ENCODE results near the gene TTLL10. TPM values are rescaled to one million over a fixed set of nuclear protein-coding genes. Genes with fewer than 3 reads are reported as not detected.
"Not testable (repeated sequence)": the region's sequence is repeated elsewhere in the genome, so short reads cannot be mapped to it uniquely, and the experiment has no call there.

Gene TTLL10
- total RNA-seq, 1 experiment from 2014 or later, result 4.0 TPM

DNA sequence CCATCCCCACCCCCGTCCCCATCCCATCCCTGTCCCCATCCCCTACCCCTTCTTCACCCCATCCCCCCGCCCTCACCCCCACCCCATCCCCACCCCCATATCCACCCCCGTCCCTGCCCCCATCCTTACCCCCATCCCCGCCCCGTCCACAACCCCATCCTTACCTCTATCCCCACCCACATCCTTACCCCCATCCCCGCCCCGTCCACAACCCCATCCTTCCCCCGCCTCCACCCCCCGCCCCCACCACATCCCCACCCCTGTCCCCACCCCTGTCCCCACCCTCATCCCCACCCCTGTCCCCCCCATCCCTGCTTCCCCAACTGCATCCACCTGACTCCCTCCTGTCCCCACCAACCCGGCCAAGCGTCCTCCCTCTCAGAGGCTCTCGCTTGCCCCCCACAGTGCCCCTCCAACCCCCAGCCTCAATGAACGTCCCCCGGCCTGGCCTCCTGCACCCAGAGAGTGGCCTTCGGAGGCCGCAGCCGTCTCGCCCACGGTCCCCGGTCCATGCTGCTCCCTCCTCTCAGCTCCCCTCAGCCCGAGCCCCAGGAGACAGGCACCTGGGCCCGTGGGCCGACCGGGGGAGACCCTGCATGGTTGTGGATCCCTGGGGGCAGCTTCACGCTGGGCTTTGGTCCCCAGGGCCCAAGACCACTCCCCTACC is 32.3 kb upstream of the TTLL10 start:
- Histone ChIP-seq H3K4me1 (replicated peaks; ENCODE audit: insufficient read depth) (peaks cover 21% of the 10 kb centered on the region), H3K79me2 (ENCODE audit: low read depth) (no peaks in the 10 kb centered on the region), H3K4me3 (no peak overlapping the region), H3K9me3 (ENCODE audit: insufficient read depth, low read depth) (no peaks in the 10 kb centered on the region), H2AFZ (no peak overlapping the region), H4K20me1 (ENCODE audit: insufficient read depth) (no peaks in the 10 kb centered on the region), H3K36me3 (ENCODE audit: low read depth) (no peaks in the 10 kb centered on the region), H3F3A (ENCODE audit: insufficient read depth, low read depth) (peaks cover 3% of the 10 kb centered on the region; the same call in 1 of the 2 replicates), H3K9me2 (ENCODE audit: insufficient read depth) (no peaks in the 10 kb centered on the region), H3K27me3 (ENCODE audit: insufficient read depth, low read depth) (no peaks in the 10 kb centered on the region), H3K4me2 (no peak overlapping the region), H3K27ac (no peak overlapping the region)
- CTCF ChIA-PET, result no interaction called here
- POLR2A ChIA-PET (ENCODE audit: unreplicated experiment), result no interaction called here
- intact Hi-C loops (cut with micrococcal nuclease; ENCODE audit: unreplicated experiment), result no loop called here
- no TSS peak for BruUV-seq (replicated peaks)
- DNase-seq, result no peak
- no peak for TF ChIP-seq EZH2 (IDR thresholded peaks at IDR 0.05; ENCODE audit: low read depth)
- TF ChIP-seq, protein P1, sequence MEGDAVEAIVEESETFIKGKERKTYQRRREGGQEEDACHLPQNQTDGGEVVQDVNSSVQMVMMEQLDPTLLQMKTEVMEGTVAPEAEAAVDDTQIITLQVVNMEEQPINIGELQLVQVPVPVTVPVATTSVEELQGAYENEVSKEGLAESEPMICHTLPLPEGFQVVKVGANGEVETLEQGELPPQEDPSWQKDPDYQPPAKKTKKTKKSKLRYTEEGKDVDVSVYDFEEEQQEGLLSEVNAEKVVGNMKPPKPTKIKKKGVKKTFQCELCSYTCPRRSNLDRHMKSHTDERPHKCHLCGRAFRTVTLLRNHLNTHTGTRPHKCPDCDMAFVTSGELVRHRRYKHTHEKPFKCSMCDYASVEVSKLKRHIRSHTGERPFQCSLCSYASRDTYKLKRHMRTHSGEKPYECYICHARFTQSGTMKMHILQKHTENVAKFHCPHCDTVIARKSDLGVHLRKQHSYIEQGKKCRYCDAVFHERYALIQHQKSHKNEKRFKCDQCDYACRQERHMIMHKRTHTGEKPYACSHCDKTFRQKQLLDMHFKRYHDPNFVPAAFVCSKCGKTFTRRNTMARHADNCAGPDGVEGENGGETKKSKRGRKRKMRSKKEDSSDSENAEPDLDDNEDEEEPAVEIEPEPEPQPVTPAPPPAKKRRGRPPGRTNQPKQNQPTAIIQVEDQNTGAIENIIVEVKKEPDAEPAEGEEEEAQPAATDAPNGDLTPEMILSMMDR (conservative IDR thresholded peaks at IDR 0.05), result no peak

DNA sequence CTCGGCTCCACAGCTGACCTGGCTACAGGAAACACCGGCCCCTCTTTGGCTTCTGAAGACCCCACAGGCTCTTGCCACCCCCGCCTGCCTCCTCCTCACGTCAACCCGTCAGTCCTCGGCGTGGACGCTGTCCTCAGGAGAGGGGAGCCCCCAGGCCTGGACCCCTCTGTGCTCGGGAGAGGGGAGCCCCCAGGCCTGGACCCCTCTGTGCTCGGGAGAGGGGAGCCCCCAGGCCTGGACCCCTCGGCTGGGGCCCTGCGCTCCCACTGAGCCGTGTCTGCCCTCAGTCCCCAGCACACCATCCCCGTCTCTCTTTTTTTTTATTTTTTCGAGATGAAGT is 31.8 kb upstream of the TTLL10 start:
- no peaks in the 10 kb centered on the region for H3K9me2 ChIP-seq (ENCODE audit: insufficient read depth)
- CTCF ChIA-PET, result no interaction called here
- DNase-seq, result no peak
- no TSS peak for BruUV-seq (replicated peaks)
- no peak for TF ChIP-seq EZH2 (IDR thresholded peaks at IDR 0.05; ENCODE audit: low read depth)
- TF ChIP-seq, protein P1 (conservative IDR thresholded peaks at IDR 0.05), result no peak
- H3K4me2 ChIP-seq, result no peak overlapping the region
- H3K79me2 ChIP-seq (ENCODE audit: low read depth), result no peaks in the 10 kb centered on the region
- H4K20me1 ChIP-seq (ENCODE audit: insufficient read depth), result no peaks in the 10 kb centered on the region
- POLR2A ChIA-PET (ENCODE audit: unreplicated experiment), result no interaction called here
- no peaks in the 10 kb centered on the region for H3K36me3 ChIP-seq (ENCODE audit: low read depth)
- no peaks in the 10 kb centered on the region for H3K27me3 ChIP-seq (ENCODE audit: insufficient read depth, low read depth)
- H2AFZ ChIP-seq, result no peak overlapping the region
- no peaks in the 10 kb centered on the region; the same call in 1 of the 2 replicates for H3F3A ChIP-seq (ENCODE audit: insufficient read depth, low read depth)
- H3K4me1 ChIP-seq (replicated peaks; ENCODE audit: insufficient read depth), result peaks cover 16% of the 10 kb centered on the region
- intact Hi-C loops (cut with micrococcal nuclease; ENCODE audit: unreplicated experiment), result no loop called here
- H3K27ac ChIP-seq, result no peak overlapping the region
- H3K9me3 ChIP-seq (ENCODE audit: insufficient read depth, low read depth), result no peaks in the 10 kb centered on the region
- no peak overlapping the region for H3K4me3 ChIP-seq

DNA sequence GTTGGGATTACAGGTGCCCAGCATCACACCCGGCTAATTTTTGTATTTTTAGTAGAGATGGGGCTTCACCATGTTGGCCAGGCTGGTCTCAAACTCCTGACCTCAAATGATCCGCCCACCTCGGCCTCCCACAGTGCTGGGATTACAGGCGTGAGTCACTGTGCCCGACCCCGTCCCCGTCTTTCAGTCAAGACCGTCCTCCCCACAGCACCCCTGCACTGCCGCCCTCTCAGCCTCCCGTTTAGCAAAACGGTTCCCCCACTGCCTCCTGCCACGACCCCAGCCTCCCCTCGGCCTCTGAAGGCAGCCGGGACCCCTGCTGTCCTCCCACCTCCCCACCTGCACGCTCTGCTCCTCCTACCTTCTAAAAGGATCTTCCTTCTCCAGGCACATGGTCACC is 31.3 kb upstream of the TTLL10 start:
- H3K9me3 ChIP-seq (ENCODE audit: insufficient read depth, low read depth); H3K4me3 ChIP-seq; H3K27me3 ChIP-seq (ENCODE audit: insufficient read depth, low read depth); H3K36me3 ChIP-seq (ENCODE audit: low read depth); H3F3A ChIP-seq (ENCODE audit: insufficient read depth, low read depth); BruUV-seq (replicated peaks); H3K9me2 ChIP-seq (ENCODE audit: insufficient read depth); H3K79me2 ChIP-seq (ENCODE audit: low read depth); DNase-seq; CTCF ChIA-PET; POLR2A ChIA-PET (ENCODE audit: unreplicated experiment); H3K27ac ChIP-seq; H3K4me2 ChIP-seq; H4K20me1 ChIP-seq (ENCODE audit: insufficient read depth); H2AFZ ChIP-seq; intact Hi-C loops (cut with micrococcal nuclease; ENCODE audit: unreplicated experiment): not testable (repeated sequence)
- H3K4me1 ChIP-seq (replicated peaks; ENCODE audit: insufficient read depth), result peaks cover 13% of the 10 kb centered on the region

DNA sequence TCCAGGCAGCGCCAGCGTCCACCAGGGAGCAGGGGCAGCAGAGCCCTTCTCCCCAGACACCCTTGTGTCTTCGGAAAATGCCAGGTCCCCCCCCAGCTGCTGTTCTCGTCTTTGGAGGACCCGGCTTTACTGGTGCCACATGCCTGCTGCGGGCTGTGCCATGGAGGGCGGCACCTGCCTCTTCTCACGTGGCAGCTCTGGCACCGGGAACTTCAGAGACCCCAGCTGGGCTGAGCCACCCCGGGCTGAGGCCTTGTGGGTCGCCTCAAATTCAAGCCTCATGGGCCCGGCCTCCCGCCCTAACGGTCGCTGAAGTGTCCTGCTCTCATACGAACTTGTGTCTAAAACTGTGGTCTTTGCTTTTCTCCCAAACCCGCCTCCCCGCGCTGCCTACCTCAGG is 30.8 kb upstream of the TTLL10 start:
- no peak for DNase-seq
- CTCF ChIA-PET, result no interaction called here

More for the DNA sequence above, 30.8 kb upstream of the TTLL10 start:
- intact Hi-C loops (cut with micrococcal nuclease; ENCODE audit: unreplicated experiment), result no loop called here
- POLR2A ChIA-PET (ENCODE audit: unreplicated experiment), result no interaction called here
- Histone ChIP-seq H3K36me3 (ENCODE audit: low read depth) (no peaks in the 10 kb centered on the region), H3K4me2 (no peak overlapping the region), H3K79me2 (ENCODE audit: low read depth) (no peaks in the 10 kb centered on the region), H3F3A (ENCODE audit: insufficient read depth, low read depth) (peaks cover 3% of the 10 kb centered on the region; the same call in 1 of the 2 replicates), H3K27ac (no peak overlapping the region), H3K9me2 (ENCODE audit: insufficient read depth) (no peaks in the 10 kb centered on the region), H2AFZ (no peak overlapping the region), H3K4me3 (no peak overlapping the region), H3K4me1 (replicated peaks; ENCODE audit: insufficient read depth) (peaks cover 8% of the 10 kb centered on the region; the same call in 1 of the 2 replicates), H3K9me3 (ENCODE audit: insufficient read depth, low read depth) (no peaks in the 10 kb centered on the region), H3K27me3 (ENCODE audit: insufficient read depth, low read depth) (no peaks in the 10 kb centered on the region), H4K20me1 (ENCODE audit: insufficient read depth) (no peaks in the 10 kb centered on the region)
- no TSS peak for BruUV-seq (replicated peaks)
- TF ChIP-seq EZH2 (IDR thresholded peaks at IDR 0.05; ENCODE audit: low read depth), result no peak
- TF ChIP-seq, protein P1 (conservative IDR thresholded peaks at IDR 0.05), result no peak

Measured in PC-9 (cell line).